Measurements from ENCODE around the gene CITED2. TPM values are rescaled to one million over a fixed set of nuclear protein-coding genes. Genes with fewer than 3 reads are reported as not detected.

Gene CITED2
- total RNA-seq, 1 experiment from 2014 or later = 63.4 TPM

GRCh38 chr6:139407718-139408222, 33.3 kb upstream of the CITED2 start:
- Mint-ChIP-seq H3K36me3 (no peaks in the 10 kb centered on the region), H3K9me3 (no peaks in the 10 kb centered on the region), H3K4me3 (no peak overlapping the region), H3K4me1 (no peaks in the 10 kb centered on the region), H3K27ac (no peak overlapping the region), H3K27me3 (ENCODE audit: low read depth) (no peaks in the 10 kb centered on the region)
- no peak for TF ChIP-seq ATF3 (CRISPR knock-in tag; conservative IDR thresholded peaks at IDR 0.05)
- TF ChIP-seq ESRRA (CRISPR knock-in tag; IDR thresholded peaks at IDR 0.05; ENCODE audit: borderline replicate concordance) = no peak
- TF ChIP-seq SMAD3 (CRISPR knock-in tag; IDR thresholded peaks at IDR 0.05; ENCODE audit: borderline replicate concordance) = no peak
- TF ChIP-seq ZNF416 (CRISPR knock-in tag; IDR thresholded peaks at IDR 0.05) = no peak
- no peak for TF ChIP-seq ZSCAN18 (CRISPR knock-in tag; IDR thresholded peaks at IDR 0.05)
- TF ChIP-seq MAX (CRISPR knock-in tag; IDR thresholded peaks at IDR 0.05) = no peak
- TF ChIP-seq ARID4B (CRISPR knock-in tag; IDR thresholded peaks at IDR 0.05; ENCODE audit: borderline replicate concordance) = no peak
- no peak for DNase-seq (ENCODE audit: low spot score)
- ChIA-PET POLR2A (no interaction called here), CTCF (interaction anchor here (1.0 kb wide), 1 partner anchor 34 kb away, joined by 3 read pairs; the partner anchor contains the start of gene CITED2)
- no peak for ATAC-seq

- Mint-ChIP-seq H3K4me3 (no peak overlapping the region), H3K27me3 (ENCODE audit: low read depth) (0 out of 2 replicates have a peak, but pooled peaks cover under 1% of the 10 kb centered on the region), H3K36me3 (no peaks in the 10 kb centered on the region), H3K27ac (no peak overlapping the region), H3K4me1 (no peaks in the 10 kb centered on the region), H3K9me3 (no peaks in the 10 kb centered on the region)
- ChIA-PET POLR2A (no interaction called here), CTCF (interaction anchor here (1.0 kb wide), 1 partner anchor 32 kb away, joined by 3 read pairs; the partner anchor contains the start of gene CITED2)
- ATAC-seq (no peak), DNase-seq (ENCODE audit: low spot score) (no peak)
- TF ChIP-seq NFATC4 (CRISPR knock-in tag; IDR thresholded peaks at IDR 0.05) (no peak), E2F5 (CRISPR knock-in tag; IDR thresholded peaks at IDR 0.05) (no peak), ZNF512 (CRISPR knock-in tag; IDR thresholded peaks at IDR 0.05; ENCODE audit: borderline replicate concordance) (no peak), ZNF121 (CRISPR knock-in tag; IDR thresholded peaks at IDR 0.05) (no peak), FOXP4 (CRISPR knock-in tag; IDR thresholded peaks at IDR 0.05) (no peak), IRF2 (CRISPR knock-in tag; IDR thresholded peaks at IDR 0.05; ENCODE audit: borderline replicate concordance, low read depth) (no peak), CREB1 (CRISPR knock-in tag; IDR thresholded peaks at IDR 0.05) (no peak), JAZF1 (CRISPR knock-in tag; IDR thresholded peaks at IDR 0.05) (no peak), TEAD4 (CRISPR knock-in tag; IDR thresholded peaks at IDR 0.05) (no peak), PRRX2 (CRISPR knock-in tag; IDR thresholded peaks at IDR 0.05) (no peak), ZNF263 (CRISPR knock-in tag; IDR thresholded peaks at IDR 0.05; ENCODE audit: low read depth) (no peak), SP1 (CRISPR knock-in tag; conservative IDR thresholded peaks at IDR 0.05) (no peak), RORB (CRISPR knock-in tag; IDR thresholded peaks at IDR 0.05) (no peak), ATF1 (CRISPR knock-in tag; IDR thresholded peaks at IDR 0.05) (no peak), CDX4 (CRISPR knock-in tag; IDR thresholded peaks at IDR 0.05; ENCODE audit: borderline replicate concordance) (no peak)
These were observed 32.3 kb upstream of the CITED2 start for GRCh38 chr6:139406577-139407343.

All from WTC11 (cell line).